Activated gamma-delta T cell treated with anti-CD3 and anti-CD28 coated beads, Interleukin-2, amount 50 U/mL, for 16 hours (primary cell): ENCODE results near the gene HIVEP3.

Experiments
- DNase-seq: peaks from one replicate; pipeline ENCODE4 v3.0.0-alpha.2; 2020; ENCODE audit warnings: low read depth

The HIVEP3 gene

GRCh38 chr1:41613689-41614574 is 304.8 kb downstream of the HIVEP3 start:
- no peak for DNase-seq

- DNase-seq: no peak
Measured at GRCh38 chr1:41612953-41613352, 305.8 kb downstream of the HIVEP3 start.

- no peak for DNase-seq
Measured at GRCh38 chr1:41611932-41612450, 306.7 kb downstream of the HIVEP3 start.

- no peak for DNase-seq
Measured at GRCh38 chr1:41611068-41611931, 307.4 kb downstream of the HIVEP3 start.

GRCh38 chr1:41610361-41610760 is 308.4 kb downstream of the HIVEP3 start:
- no peak for DNase-seq

GRCh38 chr1:41609166-41609883 is 309.4 kb downstream of the HIVEP3 start:
- no peak for DNase-seq

- no peak for DNase-seq
Measured at GRCh38 chr1:41608211-41608610, 310.5 kb downstream of the HIVEP3 start.

- no peak for DNase-seq
Measured at GRCh38 chr1:41607808-41608207, 310.9 kb downstream of the HIVEP3 start.

- no peak for DNase-seq
Measured at GRCh38 chr1:41599912-41600311, 318.8 kb downstream of the HIVEP3 start.

GRCh38 chr1:41598325-41598724 is 320.4 kb downstream of the HIVEP3 start:
- no peak for DNase-seq

GRCh38 chr1:41592451-41593125 is 326.1 kb downstream of the HIVEP3 start:
- no peak for DNase-seq

GRCh38 chr1:41591891-41592290 is 326.8 kb downstream of the HIVEP3 start:
- no peak for DNase-seq

GRCh38 chr1:41590331-41590730 is 328.4 kb downstream of the HIVEP3 start:
- no peak for DNase-seq

- DNase-seq: no peak
Measured at GRCh38 chr1:41589395-41589794, 329.3 kb downstream of the HIVEP3 start.

GRCh38 chr1:41588334-41588875 is 330.3 kb downstream of the HIVEP3 start:
- DNase-seq: no peak

- DNase-seq: no peak
Measured at GRCh38 chr1:41587791-41588190, 330.9 kb downstream of the HIVEP3 start.

GRCh38 chr1:41586230-41586629 is 332.5 kb downstream of the HIVEP3 start:
- DNase-seq: no peak

GRCh38 chr1:41583658-41584547 is 334.8 kb downstream of the HIVEP3 start:
- no peak for DNase-seq

GRCh38 chr1:41582851-41583657 is 335.7 kb downstream of the HIVEP3 start:
- DNase-seq: no peak
